GM21515 (cell line): Measurements from ENCODE around the gene SLAMF8.

Experiments
- ATAC-seq: cut with Tn5 transposase; IDR thresholded peaks from one replicate; pipeline ENCODE4 v1.9.1; 2021; ENCODE audit not compliant: unreplicated experiment

SLAMF8 gene

GRCh38 chr1:159868766-159869165, 42.1 kb downstream of the SLAMF8 start:
- ATAC-seq = no peak

GRCh38 chr1:159869173-159869572, 42.5 kb downstream of the SLAMF8 start:
- ATAC-seq = no peak

DNA sequence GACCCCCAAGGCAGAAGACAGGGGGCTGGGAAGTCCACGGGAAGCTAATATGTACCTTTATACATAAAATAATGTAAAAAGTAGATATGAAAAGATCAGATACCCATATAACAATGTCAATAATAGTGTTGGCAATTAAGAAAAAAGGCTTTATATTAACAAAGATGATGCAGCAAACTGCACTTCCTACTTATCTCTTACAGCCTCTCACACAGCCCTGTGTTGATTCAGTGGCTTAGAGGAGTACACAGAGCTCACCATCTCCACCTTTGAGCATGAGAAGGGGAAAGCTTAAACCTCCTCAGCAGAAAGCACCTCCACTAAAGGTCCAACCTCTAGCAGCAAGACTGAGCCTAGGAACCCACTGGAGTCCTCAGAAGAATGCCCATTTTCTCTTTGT, 42.9 kb downstream of the SLAMF8 start:
- no peak for ATAC-seq

GRCh38 chr1:159870704-159871103, 44.0 kb downstream of the SLAMF8 start:
- ATAC-seq = no peak

GRCh38 chr1:159872891-159873290, 46.2 kb downstream of the SLAMF8 start:
- no peak for ATAC-seq

DNA sequence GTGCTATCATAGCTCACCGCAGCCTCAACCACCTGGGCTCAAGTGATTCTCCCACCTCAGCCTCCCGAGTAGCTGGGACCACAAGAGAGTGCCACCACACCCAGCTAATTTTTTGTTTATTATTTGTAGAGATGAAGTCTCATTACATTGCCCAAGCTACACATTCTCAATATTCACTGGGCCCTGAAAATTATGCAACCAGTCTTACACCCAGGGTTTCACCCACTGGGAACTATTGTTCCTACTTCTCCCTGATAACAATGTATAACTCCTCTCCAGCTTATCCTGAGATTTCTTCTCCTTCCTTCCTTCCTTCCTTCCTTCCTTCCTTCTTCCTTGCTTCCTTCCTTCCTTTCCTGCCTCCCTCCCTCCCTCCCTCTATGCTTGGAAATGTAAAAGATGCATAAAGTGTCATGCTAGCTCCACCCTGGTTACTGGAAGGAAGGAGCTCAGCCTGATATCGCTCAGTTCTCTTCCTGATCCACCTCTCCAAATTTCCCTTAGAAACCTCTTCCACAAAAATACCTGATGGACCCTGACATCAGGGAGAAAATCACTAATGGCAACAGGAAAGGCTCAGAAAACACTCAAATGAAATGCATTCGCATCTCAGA, 47.0 kb downstream of the SLAMF8 start:
- no peak for ATAC-seq

GRCh38 chr1:159877695-159878444, 51.2 kb downstream of the SLAMF8 start:
- no peak for ATAC-seq

GRCh38 chr1:159879136-159879535, 52.5 kb downstream of the SLAMF8 start:
- ATAC-seq = no peak

GRCh38 chr1:159879977-159880376, 53.3 kb downstream of the SLAMF8 start:
- ATAC-seq = no peak

DNA sequence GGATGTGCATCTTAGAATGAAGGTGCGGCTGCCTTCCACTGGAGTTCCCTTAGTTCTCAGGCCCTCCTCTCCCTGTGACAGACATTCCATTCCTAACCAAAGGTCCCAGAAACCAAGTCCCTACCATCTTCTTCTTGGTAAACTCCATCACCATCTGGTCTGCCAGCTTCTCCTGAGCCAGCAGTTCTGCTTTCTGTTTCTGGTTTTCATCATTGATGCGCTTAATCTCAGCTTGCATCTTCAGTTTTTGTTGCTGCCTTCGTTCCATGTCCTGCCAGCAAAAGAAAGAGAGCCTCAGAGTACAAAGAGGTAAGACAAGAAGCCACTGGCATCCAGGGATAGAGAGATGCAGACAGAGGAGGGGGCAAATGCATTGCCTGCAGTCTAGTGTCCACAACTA, 53.8 kb downstream of the SLAMF8 start:
- no peak for ATAC-seq

GRCh38 chr1:159881622-159882526, 55.2 kb downstream of the SLAMF8 start:
- no peak for ATAC-seq

GRCh38 chr1:159882527-159882862, 55.8 kb downstream of the SLAMF8 start:
- no peak for ATAC-seq

GRCh38 chr1:159883134-159883533, 56.5 kb downstream of the SLAMF8 start:
- no peak for ATAC-seq

DNA sequence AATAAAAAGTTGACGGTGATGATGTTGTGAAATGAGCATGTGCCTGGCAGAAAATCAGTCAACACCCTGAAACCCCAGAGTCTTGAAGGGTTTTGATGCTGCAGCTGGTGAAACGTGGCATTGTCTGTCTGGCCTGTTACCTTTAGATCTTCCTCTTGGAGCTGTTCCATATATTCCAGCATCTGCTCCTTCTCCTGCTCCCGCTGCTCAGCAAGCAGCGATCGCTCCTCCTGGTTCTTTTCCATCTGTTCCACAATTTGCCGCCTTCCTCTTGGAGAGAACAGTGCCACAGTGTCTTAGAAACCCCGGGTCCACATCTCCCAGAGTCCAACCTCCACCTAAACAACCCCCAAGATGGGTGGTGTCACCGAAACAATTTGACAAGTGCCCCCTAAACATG, 57.6 kb downstream of the SLAMF8 start:
- ATAC-seq = no peak
